Vagina (tissue), 2 donors: ENCODE results near the gene MEF2A. TPM values are rescaled to one million over a fixed set of nuclear protein-coding genes. Genes with fewer than 3 reads are reported as not detected.

Source experiments
- DNase-seq, 2 donors: peaks; one replicate each; pipeline ENCODE4 v3.0.0-alpha.2; 2017; ENCODE audit errors: extremely low spot score in 2 of 2
- H3K27ac ChIP-seq: fragments of 200-600 bp; sonication (generic); one replicate; pipeline ENCODE4 v1.5.1; 2019
- H3K27me3 ChIP-seq: fragments of 200-600 bp; sonication (generic); one replicate; pipeline ENCODE4 v1.5.1; 2019
- H3K36me3 ChIP-seq, 2 donors: fragments of 200-600 bp; sonication (generic); one replicate each; pipeline ENCODE4 v1.5.1; 2017 to 2019
- H3K4me1 ChIP-seq: fragments of 200-600 bp; sonication (generic); one replicate; pipeline ENCODE4 v1.5.1; 2019
- H3K4me3 ChIP-seq, 2 donors: fragments of 200-600 bp; sonication (generic); 1 replicate in 1 of 2; 2 replicates in 1 of 2; pipeline ENCODE4 v1.5.1; 2016 to 2019
- H3K9me3 ChIP-seq: fragments of 200-600 bp; sonication (generic); one replicate; pipeline ENCODE4 v1.5.1; 2019
- POLR2A ChIP-seq, 2 donors: fragments of 450-650 bp; IDR thresholded peaks; one replicate each; pipeline ENCODE4 v1.6.1; 2017; ENCODE audit warnings: antibody characterized with exemption in 2 of 2, mild to moderate bottlenecking in 2 of 2, moderate library complexity in 2 of 2
- POLR2AphosphoS5 ChIP-seq, 2 donors: sonication (generic); formaldehyde crosslinking; IDR thresholded peaks; one replicate each; pipeline ENCODE4 v1.9.0; 2017; ENCODE audit warnings: antibody characterized with exemption in 2 of 2, mild to moderate bottlenecking in 2 of 2, low read depth in 1 of 2; ENCODE audit not compliant: insufficient read depth in 1 of 2
- intact Hi-C: fragments of 100-400 bp; cut with DNase I; formaldehyde crosslinking; loops from one replicate; pipeline ENCODE4 v1.15.1; 2023
- total RNA-seq: library from RNA; depleted of rRNA; stranded (reverse); fragments of >200 nt; gene quantifications from one replicate; pipeline ENCODE4 v1.2.3, GENCODE V29; 2016
- TF ChIP-seq, protein P1 (sequence below), 3 experiments: fragments of 450-650 bp in 2 of 3; fragments of 200-600 bp in 1 of 3; sonication (generic) in 1 of 3; IDR thresholded peaks; one replicate each; pipeline ENCODE4 v1.5.1; 2017 to 2019; ENCODE audit warnings: antibody characterized with exemption in 3 of 3, mild to moderate bottlenecking in 2 of 3, moderate library complexity in 2 of 3

The MEF2A gene
- total RNA-seq, 1 donor from 2014 or later, result 51.3 TPM

DNA sequence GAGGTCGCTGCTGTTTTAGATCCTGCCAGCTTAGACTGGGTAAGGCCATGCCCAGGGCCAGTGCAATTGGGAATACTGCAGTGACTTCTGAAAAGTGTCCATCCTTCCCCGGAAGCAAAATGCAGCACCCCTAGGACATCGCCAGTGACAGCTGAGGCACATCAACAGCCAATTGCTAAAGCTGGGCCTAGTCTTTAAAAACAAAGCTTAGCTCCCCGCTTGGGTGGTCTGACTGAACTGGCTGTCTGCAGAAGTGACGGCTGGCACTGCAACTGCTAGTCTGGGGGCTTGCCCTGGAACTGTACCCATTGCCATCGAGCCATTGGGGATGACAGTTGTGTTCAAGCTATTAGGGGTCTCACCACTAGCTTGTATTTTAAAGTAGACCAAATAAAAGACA, 163.1 kb downstream of the MEF2A start:
- TF ChIP-seq, protein P1, sequence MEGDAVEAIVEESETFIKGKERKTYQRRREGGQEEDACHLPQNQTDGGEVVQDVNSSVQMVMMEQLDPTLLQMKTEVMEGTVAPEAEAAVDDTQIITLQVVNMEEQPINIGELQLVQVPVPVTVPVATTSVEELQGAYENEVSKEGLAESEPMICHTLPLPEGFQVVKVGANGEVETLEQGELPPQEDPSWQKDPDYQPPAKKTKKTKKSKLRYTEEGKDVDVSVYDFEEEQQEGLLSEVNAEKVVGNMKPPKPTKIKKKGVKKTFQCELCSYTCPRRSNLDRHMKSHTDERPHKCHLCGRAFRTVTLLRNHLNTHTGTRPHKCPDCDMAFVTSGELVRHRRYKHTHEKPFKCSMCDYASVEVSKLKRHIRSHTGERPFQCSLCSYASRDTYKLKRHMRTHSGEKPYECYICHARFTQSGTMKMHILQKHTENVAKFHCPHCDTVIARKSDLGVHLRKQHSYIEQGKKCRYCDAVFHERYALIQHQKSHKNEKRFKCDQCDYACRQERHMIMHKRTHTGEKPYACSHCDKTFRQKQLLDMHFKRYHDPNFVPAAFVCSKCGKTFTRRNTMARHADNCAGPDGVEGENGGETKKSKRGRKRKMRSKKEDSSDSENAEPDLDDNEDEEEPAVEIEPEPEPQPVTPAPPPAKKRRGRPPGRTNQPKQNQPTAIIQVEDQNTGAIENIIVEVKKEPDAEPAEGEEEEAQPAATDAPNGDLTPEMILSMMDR (IDR thresholded peaks at IDR 0.05), result no peak
- TF ChIP-seq POLR2A (IDR thresholded peaks at IDR 0.05) (no peak), POLR2AphosphoS5 (IDR thresholded peaks at IDR 0.05; ENCODE audit: insufficient read depth in 1 of 2, low read depth in 1 of 2) (no peak)
- Histone ChIP-seq H3K27me3 (no peaks in the 10 kb centered on the region), H3K36me3 (peaks cover 0 to 8% of the 10 kb centered on the region in 2 donors), H3K4me3 (no peak overlapping the region), H3K4me1 (peaks cover 17% of the 10 kb centered on the region), H3K27ac (no peak overlapping the region), H3K9me3 (no peaks in the 10 kb centered on the region)
- intact Hi-C loops, result no loop called here
- no peak for DNase-seq

DNA sequence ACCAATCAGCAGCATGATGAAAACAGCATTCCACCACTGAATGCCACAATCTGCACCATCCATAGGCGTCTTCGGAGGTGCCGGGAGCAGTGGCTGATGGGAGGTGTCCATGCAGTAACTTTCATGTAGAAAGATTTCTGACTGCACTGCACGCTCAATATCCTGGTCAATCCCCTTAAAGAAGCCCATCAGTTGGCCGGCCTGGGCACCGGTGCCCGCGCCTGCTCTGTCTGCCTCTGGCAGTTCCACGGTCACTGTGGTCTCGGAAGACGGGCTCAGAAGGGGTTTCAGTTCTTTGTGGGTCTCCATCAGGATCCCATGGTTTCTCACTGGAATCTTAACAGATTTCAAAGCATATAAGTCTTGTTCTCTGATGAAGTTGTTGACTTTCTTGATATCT, 163.5 kb downstream of the MEF2A start:
- no peaks in the 10 kb centered on the region for H3K27me3 ChIP-seq
- intact Hi-C loops, result no loop called here
- H3K27ac ChIP-seq, result no peak overlapping the region
- no peaks in the 10 kb centered on the region for H3K9me3 ChIP-seq
- TF ChIP-seq, protein P1 (IDR thresholded peaks at IDR 0.05), result no peak
- no peak for TF ChIP-seq POLR2A (IDR thresholded peaks at IDR 0.05)
- TF ChIP-seq POLR2AphosphoS5 (IDR thresholded peaks at IDR 0.05; ENCODE audit: insufficient read depth in 1 of 2, low read depth in 1 of 2), result no peak
- H3K4me3 ChIP-seq, result no peak overlapping the region
- H3K36me3 ChIP-seq, result peaks cover 0 to 8% of the 10 kb centered on the region in 2 donors
- H3K4me1 ChIP-seq, result peaks cover 17% of the 10 kb centered on the region
- no peak for DNase-seq

DNA sequence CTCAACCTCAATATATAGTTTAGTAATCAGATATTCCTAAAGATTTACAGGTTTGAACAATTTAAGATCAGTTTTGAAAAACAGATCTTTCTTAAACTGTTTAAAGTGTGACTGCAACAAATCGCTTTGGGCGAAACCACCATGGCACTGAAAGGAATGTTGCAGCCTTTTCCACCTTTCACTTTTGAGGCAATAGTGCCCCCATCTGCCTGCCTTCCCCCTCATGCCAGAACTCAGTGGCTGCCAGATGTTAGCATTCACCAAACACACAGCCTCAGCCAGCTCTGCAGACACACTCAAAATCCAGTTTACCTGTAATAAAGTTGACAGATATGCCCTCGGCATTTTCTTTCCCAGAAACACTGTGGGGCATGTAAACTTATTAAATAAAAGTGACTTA, 164.1 kb downstream of the MEF2A start:
- TF ChIP-seq POLR2AphosphoS5 (IDR thresholded peaks at IDR 0.05; ENCODE audit: insufficient read depth in 1 of 2, low read depth in 1 of 2), result no peak
- TF ChIP-seq, protein P1 (IDR thresholded peaks at IDR 0.05), result peak in 2 of 3 experiments; percentile 10 to 16
- Histone ChIP-seq H3K9me3 (no peaks in the 10 kb centered on the region), H3K27ac (no peak overlapping the region), H3K4me3 (no peak overlapping the region), H3K27me3 (no peaks in the 10 kb centered on the region), H3K4me1 (peaks cover 17% of the 10 kb centered on the region), H3K36me3 (peaks cover 0 to 8% of the 10 kb centered on the region in 2 donors)
- intact Hi-C loops, result no loop called here
- no peak for DNase-seq

DNA sequence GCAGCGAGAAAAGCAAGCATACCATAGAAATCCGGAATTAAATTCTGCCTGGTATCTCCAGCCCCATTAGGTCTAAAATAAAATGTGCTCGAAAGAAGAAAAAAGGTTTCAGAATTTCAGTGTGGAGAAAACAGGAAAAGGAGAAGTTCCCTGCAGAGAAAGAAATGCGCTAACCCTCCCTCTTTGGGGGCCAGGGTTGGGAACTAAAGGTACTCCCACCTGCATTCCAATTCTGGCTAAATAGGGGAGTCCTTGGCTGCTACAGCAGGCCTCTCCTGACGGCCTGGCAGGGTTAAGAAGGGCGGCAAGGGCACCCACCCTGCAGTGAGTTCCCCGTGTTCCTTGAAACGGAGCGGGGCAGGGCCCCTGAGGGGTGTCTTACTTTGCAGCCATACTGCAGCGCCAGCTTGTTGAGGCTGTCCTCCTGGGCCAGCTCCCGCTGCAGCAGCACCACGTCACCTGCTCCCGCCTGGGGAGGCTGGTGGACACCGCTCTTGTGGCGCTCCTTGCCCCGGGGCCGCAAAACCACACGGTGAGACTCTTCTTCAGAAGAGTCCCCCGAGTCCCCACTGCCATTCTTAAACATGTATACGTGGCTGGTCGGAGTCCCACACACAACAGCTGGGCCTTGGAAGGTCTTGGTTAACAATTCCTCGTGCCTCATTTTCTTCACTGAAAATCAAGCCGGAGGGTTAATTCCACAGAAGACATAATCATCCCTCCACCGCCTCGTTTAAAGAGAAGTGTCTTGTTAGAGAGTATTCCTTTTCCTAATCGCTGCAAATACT, 165.7 kb downstream of the MEF2A start:
- TF ChIP-seq POLR2AphosphoS5 (IDR thresholded peaks at IDR 0.05; ENCODE audit: insufficient read depth in 1 of 2, low read depth in 1 of 2) (no peak), POLR2A (IDR thresholded peaks at IDR 0.05) (no peak)
- TF ChIP-seq, protein P1 (IDR thresholded peaks at IDR 0.05), result no peak

DNA sequence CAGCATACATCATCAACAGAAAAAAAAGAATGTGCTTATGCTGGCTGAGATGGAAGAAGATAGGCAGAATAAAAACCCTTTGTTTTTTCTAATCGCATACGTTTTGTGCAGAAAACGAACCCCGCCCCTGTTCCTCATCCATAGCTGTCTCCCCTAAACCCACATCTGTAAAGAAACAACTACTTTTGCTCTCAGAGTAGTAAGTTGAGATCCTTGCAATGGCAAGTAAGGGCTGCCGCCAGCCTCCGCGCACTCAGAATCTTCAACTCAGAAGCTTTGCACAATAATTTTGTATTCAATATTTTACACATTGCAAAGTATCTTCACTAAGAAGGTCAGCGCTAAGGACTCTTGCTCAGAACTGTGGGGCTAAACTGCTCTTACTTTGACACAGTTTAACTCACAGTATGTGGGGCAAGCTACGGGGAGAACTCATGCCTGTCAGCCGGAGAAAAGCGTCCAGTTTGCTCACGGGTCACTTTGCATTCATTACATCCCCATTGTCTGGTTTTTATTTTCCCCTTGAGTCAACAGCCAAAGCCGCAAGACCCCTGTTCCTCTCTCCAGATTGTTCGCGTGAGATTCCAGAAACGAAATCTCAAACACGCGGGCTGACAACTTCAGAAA, 166.5 kb downstream of the MEF2A start:
- no peak for DNase-seq
- peak overlapping the region; percentile 90 for H3K27ac ChIP-seq
- TF ChIP-seq POLR2AphosphoS5 (IDR thresholded peaks at IDR 0.05; ENCODE audit: insufficient read depth in 1 of 2, low read depth in 1 of 2), result no peak
- TF ChIP-seq POLR2A (IDR thresholded peaks at IDR 0.05), result no peak
- TF ChIP-seq, protein P1 (IDR thresholded peaks at IDR 0.05), result no peak
- intact Hi-C loops, result no loop called here
- peaks cover 17% of the 10 kb centered on the region for H3K4me1 ChIP-seq
- no peaks in the 10 kb centered on the region for H3K9me3 ChIP-seq
- peaks cover 0 to 8% of the 10 kb centered on the region in 2 donors for H3K36me3 ChIP-seq
- H3K4me3 ChIP-seq, result peak overlapping the region; percentile 86 to 94
- H3K27me3 ChIP-seq, result no peaks in the 10 kb centered on the region

More for the DNA sequence above, 165.7 kb downstream of the MEF2A start:
- Histone ChIP-seq H3K4me1 (peaks cover 17% of the 10 kb centered on the region), H3K9me3 (no peaks in the 10 kb centered on the region), H3K27ac (no peak overlapping the region), H3K36me3 (peaks cover 0 to 8% of the 10 kb centered on the region in 2 donors), H3K4me3 (peak overlapping the region; percentile 86 to 94), H3K27me3 (no peaks in the 10 kb centered on the region)
- intact Hi-C loops, result no loop called here
- DNase-seq, result no peak
